ENCODE results near the gene SLC26A6.

SLC26A6 gene

DNA sequence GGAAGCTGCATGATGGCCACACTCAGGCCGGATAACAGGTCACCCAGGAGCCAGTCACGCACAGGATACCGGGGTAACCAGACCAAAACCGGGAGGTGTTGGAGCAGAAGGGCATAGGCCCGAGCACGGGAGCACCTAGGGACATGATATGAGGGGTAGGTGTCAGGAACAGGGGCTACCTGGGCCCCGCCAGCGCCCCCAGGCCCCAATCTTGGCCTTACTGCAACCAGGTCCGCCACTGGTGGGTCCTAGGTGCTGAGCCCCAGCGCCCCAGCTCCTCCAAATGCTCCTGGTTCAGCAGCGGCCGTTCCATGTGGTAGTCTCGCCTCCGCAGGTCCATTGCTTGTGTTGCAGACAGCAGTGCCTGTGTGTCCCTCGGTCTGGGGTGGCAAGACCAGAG lies 2.0 kb downstream of the SLC26A6 start:
- no peak overlapping the region for H3K4me3 ChIP-seq (replicated peaks in 1 of 2; ENCODE audit: low read depth in 2 of 2, low read length in 2 of 2)
- no peak for DNase-seq (ENCODE audit: low read depth in 2 of 2)
- no peak for TF ChIP-seq CTCF (IDR thresholded peaks at IDR 0.05; ENCODE audit: low read depth, low read length)

GRCh38 chr3:48631516-48632448 lies 3.5 kb downstream of the SLC26A6 start:
- TF ChIP-seq CTCF (IDR thresholded peaks at IDR 0.05; ENCODE audit: low read depth, low read length) = no peak
- DNase-seq (ENCODE audit: low read depth in 2 of 2) = no peak

GRCh38 chr3:48630833-48631232 lies 4.4 kb downstream of the SLC26A6 start:
- TF ChIP-seq CTCF (IDR thresholded peaks at IDR 0.05; ENCODE audit: low read depth, low read length) = no peak
- no peak overlapping the region for H3K4me3 ChIP-seq (replicated peaks in 1 of 2; ENCODE audit: low read depth in 2 of 2, low read length in 2 of 2)
- DNase-seq (ENCODE audit: low read depth in 2 of 2) = no peak

More at GRCh38 chr3:48631516-48632448, 3.5 kb downstream of the SLC26A6 start:
- H3K4me3 ChIP-seq (replicated peaks in 1 of 2; ENCODE audit: low read depth in 2 of 2, low read length in 2 of 2) = no peak overlapping the region

DNA sequence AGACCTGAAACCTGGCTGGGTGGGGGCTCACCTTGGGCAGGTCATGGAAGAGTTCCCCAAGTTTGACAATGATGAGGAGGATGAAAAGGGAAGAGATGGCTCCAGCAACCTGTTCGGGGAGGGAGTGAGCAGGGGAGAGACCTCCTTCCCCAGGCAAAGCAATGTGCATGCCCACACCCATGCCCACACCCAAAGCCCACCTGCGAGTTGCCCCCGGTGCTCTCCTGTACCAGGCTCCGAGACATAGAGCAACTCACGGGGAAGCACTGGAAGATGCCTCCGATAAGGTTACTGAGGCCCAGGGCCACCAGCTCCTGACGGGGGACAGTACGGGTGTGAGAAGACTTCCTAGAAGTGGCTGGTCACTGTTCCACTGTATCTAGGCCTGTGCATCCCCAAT lies 4.9 kb downstream of the SLC26A6 start:
- no peak overlapping the region for H3K4me3 ChIP-seq (replicated peaks in 1 of 2; ENCODE audit: low read depth in 2 of 2, low read length in 2 of 2)
- TF ChIP-seq CTCF (IDR thresholded peaks at IDR 0.05; ENCODE audit: low read depth, low read length) = no peak
- no peak for DNase-seq (ENCODE audit: low read depth in 2 of 2)

- DNase-seq (ENCODE audit: low read depth in 2 of 2) = no peak
Measured at GRCh38 chr3:48629894-48630293, 5.4 kb downstream of the SLC26A6 start.

GRCh38 chr3:48628277-48629017 lies 6.8 kb downstream of the SLC26A6 start:
- no peak overlapping the region for H3K4me3 ChIP-seq (replicated peaks in 1 of 2; ENCODE audit: low read depth in 2 of 2, low read length in 2 of 2)
- DNase-seq (ENCODE audit: low read depth in 2 of 2) = no peak
- TF ChIP-seq CTCF (IDR thresholded peaks at IDR 0.05; ENCODE audit: low read depth, low read length) = no peak

More at GRCh38 chr3:48629894-48630293, 5.4 kb downstream of the SLC26A6 start:
- no peak overlapping the region for H3K4me3 ChIP-seq (replicated peaks in 1 of 2; ENCODE audit: low read depth in 2 of 2, low read length in 2 of 2)
- TF ChIP-seq CTCF (IDR thresholded peaks at IDR 0.05; ENCODE audit: low read depth, low read length) = no peak

Data from cardiac fibroblast (primary cell).